GM10266 (cell line): ENCODE measurements around the gene CEP70.
"Not testable (repeated sequence)": the region's sequence is repeated elsewhere in the genome, so short reads cannot be mapped to it uniquely, and the experiment has no call there.

Source experiments
- DNase-seq: peaks from one replicate; pipeline ENCODE4 v3.0.0; 2012; ENCODE audit errors: extremely low spot score
- CTCF ChIP-seq: IDR thresholded peaks from 2 replicates; pipeline ENCODE4 v1.5.1; 2012; ENCODE audit warnings: mild to moderate bottlenecking, low read depth; ENCODE audit not compliant: control insufficient read depth, insufficient read depth; ENCODE audit errors: missing control alignments

Gene CEP70

DNA sequence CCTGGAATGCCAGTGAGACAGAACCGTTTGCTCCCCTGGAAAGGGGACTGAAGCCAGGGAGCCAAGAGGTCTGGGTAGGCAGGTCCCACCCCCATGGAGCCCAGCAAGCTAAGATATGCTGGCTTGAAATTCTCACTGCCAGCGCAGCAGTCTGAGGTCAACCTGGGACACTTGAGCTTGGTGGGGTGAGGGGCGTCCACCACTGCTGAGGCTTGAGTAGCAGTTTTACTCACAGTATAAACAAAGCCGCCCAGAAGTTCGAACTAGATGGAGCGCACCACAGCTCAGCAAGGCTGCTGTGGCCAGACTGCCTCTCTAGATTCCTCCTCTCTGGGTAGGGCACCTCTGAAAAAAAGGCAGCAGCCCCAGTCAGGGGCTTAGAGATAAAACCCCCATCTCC, 33.6 kb downstream of the CEP70 start:
- TF ChIP-seq CTCF, result no peak
- no peak for DNase-seq

GRCh38 chr3:138559134-138559533, 34.9 kb downstream of the CEP70 start:
- no peak for DNase-seq

DNA sequence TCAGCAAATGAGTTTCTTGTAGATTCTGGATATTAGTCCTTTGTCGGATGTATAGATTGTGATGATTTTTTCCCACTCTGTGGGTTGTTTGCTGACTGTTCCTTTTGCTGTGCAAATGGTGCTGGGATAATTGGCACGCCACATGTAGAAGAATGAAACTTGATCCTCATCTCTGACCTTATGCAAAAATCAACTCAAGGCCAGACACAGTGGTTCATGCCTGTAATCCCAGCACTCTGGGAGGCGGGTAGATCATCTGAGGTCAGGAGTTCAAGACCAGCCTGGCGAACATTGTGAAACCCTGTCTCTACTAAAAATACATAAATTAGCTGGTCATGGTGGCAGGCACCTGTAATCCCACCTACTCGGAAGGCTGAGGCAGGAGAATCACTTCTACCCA, 39.3 kb downstream of the CEP70 start:
- DNase-seq, result not testable (repeated sequence)

More at GRCh38 chr3:138559134-138559533, 34.9 kb downstream of the CEP70 start:
- no peak for TF ChIP-seq CTCF

GRCh38 chr3:138550958-138551357, 43.1 kb downstream of the CEP70 start:
- DNase-seq, result not testable (repeated sequence)

DNA sequence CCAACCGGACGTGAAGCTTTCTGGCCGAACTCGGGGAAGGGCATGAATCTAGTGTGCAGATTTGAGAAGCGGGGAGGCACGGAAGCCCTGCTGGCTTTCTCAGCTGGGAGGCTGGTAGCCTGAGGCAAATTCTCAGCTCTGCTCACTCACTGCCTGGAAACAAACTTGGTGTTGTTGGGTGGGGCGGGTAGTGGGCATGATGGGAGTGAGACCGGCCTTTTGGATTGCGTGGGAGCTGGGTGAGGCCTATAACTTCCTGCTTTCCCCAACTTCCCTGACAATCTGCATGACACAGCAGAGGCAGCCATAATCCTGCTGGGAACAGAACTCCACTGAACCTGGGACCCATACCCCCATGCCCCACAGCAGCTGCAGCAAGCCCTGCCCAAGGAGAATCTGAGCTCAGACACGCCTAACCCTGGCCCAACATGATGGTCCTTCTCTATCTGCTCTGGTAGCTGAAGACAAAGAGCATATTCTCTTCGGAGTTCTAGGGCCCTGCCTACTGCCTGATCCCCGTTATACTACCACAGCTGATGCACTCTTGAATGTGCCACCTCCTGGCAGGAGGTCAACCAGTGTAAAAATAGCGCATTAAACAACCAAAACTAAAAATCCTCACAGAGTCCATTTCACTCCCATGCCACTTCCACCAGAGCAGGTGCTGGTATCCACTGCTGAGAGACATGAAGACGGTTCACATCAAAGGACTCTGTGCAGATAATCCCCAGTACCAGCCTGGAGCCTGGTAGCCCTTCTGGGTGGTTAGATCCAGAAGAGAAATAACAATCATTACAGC, 44.7 kb downstream of the CEP70 start:
- no peak for DNase-seq
- no peak for TF ChIP-seq CTCF

GRCh38 chr3:138547342-138547975, 46.6 kb downstream of the CEP70 start:
- no peak for TF ChIP-seq CTCF
- DNase-seq, result no peak

GRCh38 chr3:138544546-138544945, 49.5 kb downstream of the CEP70 start:
- no peak for TF ChIP-seq CTCF
- no peak for DNase-seq

DNA sequence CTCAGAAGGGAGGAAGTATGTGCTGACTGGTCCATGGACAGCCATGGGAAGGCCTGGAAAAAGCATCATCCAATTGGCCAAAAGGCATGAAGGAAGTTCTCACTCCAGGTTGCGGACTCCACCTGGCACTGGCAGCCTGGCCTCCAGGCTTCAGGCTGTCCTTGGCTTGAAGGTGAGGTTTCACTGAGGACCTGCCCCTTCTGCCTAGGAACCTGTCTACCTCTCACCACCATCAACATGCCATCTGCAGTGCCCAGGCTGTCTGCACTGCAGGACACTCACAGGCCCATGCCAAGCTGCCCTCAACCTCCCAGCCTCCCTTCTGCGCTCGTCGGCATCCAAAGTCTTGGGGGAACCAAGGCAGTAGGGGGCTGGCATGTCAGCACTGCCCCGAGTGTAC, 51.1 kb downstream of the CEP70 start:
- no peak for TF ChIP-seq CTCF
- no peak for DNase-seq
